Measurements from ENCODE around the gene SYNPO2L. TPM values are rescaled to one million over a fixed set of nuclear protein-coding genes. Genes with fewer than 3 reads are reported as not detected.

The SYNPO2L gene
- total RNA-seq, 1 donor from 2014 or later, result not detected

GRCh38 chr10:73650537-73651331, 5.1 kb downstream of the SYNPO2L start:
- DNase-seq (ENCODE audit: low spot score in 2 of 2), result no peak
- no peak for TF ChIP-seq CTCF (IDR thresholded peaks at IDR 0.05)
- no peak overlapping the region for H3K4me3 ChIP-seq
- H3K4me1 ChIP-seq, result peaks cover 9 to 20% of the 10 kb centered on the region in 2 donors
- H3K36me3 ChIP-seq, result no peaks in the 10 kb centered on the region
- no peaks in the 10 kb centered on the region for H3K9me3 ChIP-seq
- H3K27me3 ChIP-seq, result no peaks in the 10 kb centered on the region
- intact Hi-C loops (cut with DNase I), result no loop called here
- H3K27ac ChIP-seq, result no peak overlapping the region

- H3K9me3 ChIP-seq, result no peaks in the 10 kb centered on the region
- no peaks in the 10 kb centered on the region for H3K36me3 ChIP-seq
- H3K4me1 ChIP-seq, result peaks cover 7 to 13% of the 10 kb centered on the region in 2 donors
- no peak overlapping the region for H3K27ac ChIP-seq
- no peak for TF ChIP-seq CTCF (IDR thresholded peaks at IDR 0.05)
- intact Hi-C loops (cut with DNase I), result loop anchor here (10.0 kb wide), 1 partner anchor 235 kb away; the partner anchor contains the start of gene ANXA7
- H3K4me3 ChIP-seq, result no peak overlapping the region
- H3K27me3 ChIP-seq, result no peaks in the 10 kb centered on the region
- no peak for DNase-seq (ENCODE audit: low spot score in 2 of 2)
Measured at GRCh38 chr10:73649876-73650536, 5.8 kb downstream of the SYNPO2L start.

GRCh38 chr10:73648975-73649829, 6.6 kb downstream of the SYNPO2L start:
- H3K27me3 ChIP-seq, result no peaks in the 10 kb centered on the region
- TF ChIP-seq CTCF (IDR thresholded peaks at IDR 0.05), result no peak
- H3K36me3 ChIP-seq, result no peaks in the 10 kb centered on the region
- intact Hi-C loops (cut with DNase I), result loop anchor here (10.0 kb wide), 1 partner anchor 234 kb away; the partner anchor contains the start of gene ANXA7
- no peak overlapping the region for H3K4me3 ChIP-seq
- H3K4me1 ChIP-seq, result peaks cover 7 to 13% of the 10 kb centered on the region in 2 donors
- no peaks in the 10 kb centered on the region for H3K9me3 ChIP-seq
- no peak for DNase-seq (ENCODE audit: low spot score in 2 of 2)
- no peak overlapping the region for H3K27ac ChIP-seq

- Histone ChIP-seq H3K36me3 (no peaks in the 10 kb centered on the region), H3K9me3 (no peaks in the 10 kb centered on the region), H3K27me3 (no peaks in the 10 kb centered on the region), H3K4me3 (peak overlapping the region; percentile 60 to 91), H3K27ac (peak overlapping the region; percentile 4 to 57), H3K4me1 (peaks cover 7 to 13% of the 10 kb centered on the region in 2 donors)
- intact Hi-C loops (cut with DNase I), result loop anchor here (10.0 kb wide), 1 partner anchor 233 kb away; the partner anchor contains the start of gene ANXA7
- TF ChIP-seq CTCF (IDR thresholded peaks at IDR 0.05), result no peak
- DNase-seq (ENCODE audit: low spot score in 2 of 2), result no peak
Measured at GRCh38 chr10:73647875-73648651, 7.8 kb downstream of the SYNPO2L start.
